Mesothelial cell of epicardium (in vitro differentiated cells): ENCODE data around the gene HYCC2. TPM values are rescaled to one million over a fixed set of nuclear protein-coding genes. Genes with fewer than 3 reads are reported as not detected.
"Not testable (repeated sequence)": the region's sequence is repeated elsewhere in the genome, so short reads cannot be mapped to it uniquely, and the experiment has no call there.

Experiments used
- DNase-seq, 2 experiments: peaks; one replicate each; pipeline ENCODE4 v3.0.0; 2021; ENCODE audit warnings: low spot score in 2 of 2; ENCODE audit not compliant: unreplicated experiment in 2 of 2
- H3K27ac Mint-ChIP-seq: 2 replicates; pipeline ENCODE4 v1.8.0; 2021; ENCODE audit warnings: mixed read lengths
- H3K27me3 Mint-ChIP-seq: 2 replicates; pipeline ENCODE4 v1.8.0; 2021; ENCODE audit warnings: low read depth, mixed read lengths
- H3K36me3 Mint-ChIP-seq: 2 replicates; pipeline ENCODE4 v1.8.0; 2021; ENCODE audit warnings: mixed read lengths
- H3K4me1 Mint-ChIP-seq: 2 replicates; pipeline ENCODE4 v1.8.0; 2021; ENCODE audit warnings: mixed read lengths
- H3K4me3 Mint-ChIP-seq: 2 replicates; pipeline ENCODE4 v1.8.0; 2021; ENCODE audit warnings: mild to moderate bottlenecking, moderate library complexity, mixed read lengths
- H3K9me3 Mint-ChIP-seq: 2 replicates; pipeline ENCODE4 v1.8.0; 2021; ENCODE audit warnings: mixed read lengths
- total RNA-seq: library from RNA; stranded (reverse); gene quantifications from 3 replicates; pipeline ENCODE4 v1.2.1, GENCODE V29; 2021
- TF ChIP-seq, protein P1 (sequence below): fragments of 200-600 bp; sonication (generic); IDR thresholded peaks from one replicate; pipeline ENCODE4 v1.5.0; 2021; ENCODE audit warnings: antibody characterized with exemption; ENCODE audit not compliant: unreplicated experiment

HYCC2 gene
- total RNA-seq, 1 donor from 2014 or later, result 20.3 TPM

DNA sequence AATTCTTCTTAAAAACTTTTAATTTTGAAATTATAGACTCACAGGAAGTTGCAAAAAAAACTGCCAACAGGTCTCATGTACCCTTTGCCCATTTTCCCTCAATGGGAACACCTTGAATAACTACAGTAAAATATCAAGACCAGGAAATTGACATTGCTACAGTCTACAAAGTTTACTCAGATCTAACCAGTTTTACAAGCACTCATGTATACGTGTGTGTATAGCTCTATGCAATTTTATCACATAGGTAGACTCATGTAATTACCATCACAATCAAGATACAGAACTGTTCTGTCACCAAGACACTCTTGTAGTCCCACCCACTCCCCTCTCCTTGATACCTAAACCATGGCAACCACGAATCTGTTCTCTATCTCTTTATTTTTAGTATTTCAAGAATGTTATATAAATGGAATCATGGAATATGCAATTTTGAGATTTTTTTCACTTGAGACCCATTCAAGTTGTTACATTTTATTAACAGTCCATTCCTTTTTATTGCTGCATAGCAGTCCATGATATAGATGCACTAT is 6.6 kb downstream of the HYCC2 start:
- H3K9me3 Mint-ChIP-seq, result no peaks in the 10 kb centered on the region
- TF ChIP-seq, protein P1, sequence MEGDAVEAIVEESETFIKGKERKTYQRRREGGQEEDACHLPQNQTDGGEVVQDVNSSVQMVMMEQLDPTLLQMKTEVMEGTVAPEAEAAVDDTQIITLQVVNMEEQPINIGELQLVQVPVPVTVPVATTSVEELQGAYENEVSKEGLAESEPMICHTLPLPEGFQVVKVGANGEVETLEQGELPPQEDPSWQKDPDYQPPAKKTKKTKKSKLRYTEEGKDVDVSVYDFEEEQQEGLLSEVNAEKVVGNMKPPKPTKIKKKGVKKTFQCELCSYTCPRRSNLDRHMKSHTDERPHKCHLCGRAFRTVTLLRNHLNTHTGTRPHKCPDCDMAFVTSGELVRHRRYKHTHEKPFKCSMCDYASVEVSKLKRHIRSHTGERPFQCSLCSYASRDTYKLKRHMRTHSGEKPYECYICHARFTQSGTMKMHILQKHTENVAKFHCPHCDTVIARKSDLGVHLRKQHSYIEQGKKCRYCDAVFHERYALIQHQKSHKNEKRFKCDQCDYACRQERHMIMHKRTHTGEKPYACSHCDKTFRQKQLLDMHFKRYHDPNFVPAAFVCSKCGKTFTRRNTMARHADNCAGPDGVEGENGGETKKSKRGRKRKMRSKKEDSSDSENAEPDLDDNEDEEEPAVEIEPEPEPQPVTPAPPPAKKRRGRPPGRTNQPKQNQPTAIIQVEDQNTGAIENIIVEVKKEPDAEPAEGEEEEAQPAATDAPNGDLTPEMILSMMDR, result no peak
- H3K36me3 Mint-ChIP-seq, result peaks cover 4% of the 10 kb centered on the region
- no peak overlapping the region for H3K4me3 Mint-ChIP-seq
- no peak for DNase-seq
- peaks cover 12% of the 10 kb centered on the region for H3K4me1 Mint-ChIP-seq
- no peaks in the 10 kb centered on the region for H3K27me3 Mint-ChIP-seq
- H3K27ac Mint-ChIP-seq, result no peak overlapping the region

DNA sequence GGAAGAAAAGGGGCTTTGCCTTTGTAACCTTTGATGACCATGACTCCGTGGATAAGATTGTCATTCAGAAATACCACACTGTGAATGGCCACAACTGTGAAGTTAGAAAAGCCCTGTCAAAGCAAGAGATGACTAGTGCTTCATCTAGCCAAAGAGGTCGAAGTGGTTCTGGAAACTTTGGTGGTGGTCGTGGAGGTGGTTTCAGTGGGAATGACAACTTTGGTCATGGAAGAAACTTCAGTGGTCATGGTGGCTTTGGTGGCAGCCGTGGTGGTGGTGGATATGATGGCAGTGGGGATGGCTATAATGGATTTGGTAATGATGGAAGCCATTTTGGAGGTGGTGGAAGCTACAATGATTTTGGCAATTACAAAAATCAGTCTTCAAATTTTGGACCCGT is 8.0 kb downstream of the HYCC2 start:
- H3K9me3 Mint-ChIP-seq, H3K27me3 Mint-ChIP-seq, H3K4me1 Mint-ChIP-seq, DNase-seq, H3K27ac Mint-ChIP-seq, H3K36me3 Mint-ChIP-seq, H3K4me3 Mint-ChIP-seq: not testable (repeated sequence)

DNA sequence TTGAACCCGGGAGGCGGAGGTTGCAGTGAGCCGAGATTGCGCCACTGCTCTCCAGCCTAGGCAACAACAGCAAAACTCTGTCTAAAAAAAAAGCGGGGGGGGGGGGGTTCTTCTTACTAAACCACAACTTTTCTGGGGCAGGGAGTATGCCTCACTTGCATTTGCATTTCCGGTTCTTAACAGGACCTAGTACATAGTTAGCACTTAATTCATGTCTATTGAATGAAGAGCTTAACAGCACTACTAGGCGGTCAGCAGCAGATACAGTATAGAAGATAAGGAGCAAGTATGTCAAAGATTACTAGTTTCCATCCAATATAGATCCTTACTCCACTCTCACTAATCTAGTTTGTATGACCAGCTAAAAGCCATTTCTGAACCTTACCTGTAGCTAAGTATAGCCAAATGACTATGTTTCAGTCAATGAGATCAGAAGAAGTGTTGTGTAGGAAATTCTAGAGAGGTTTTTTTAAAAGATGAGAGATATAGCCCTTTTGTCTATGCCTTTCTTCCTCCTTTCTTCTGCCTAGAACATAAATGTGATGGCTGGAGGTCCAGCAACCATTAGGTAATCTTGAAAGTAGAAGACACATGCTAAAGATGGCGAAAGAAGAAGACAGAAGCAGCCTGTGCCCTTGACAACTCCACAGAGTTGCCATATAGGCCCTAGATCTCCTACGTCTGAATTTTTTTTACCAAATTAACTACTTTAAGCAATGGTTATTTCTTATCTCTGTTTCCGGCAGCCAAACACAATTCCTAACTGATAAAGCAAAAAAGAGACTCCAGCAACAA is 11.3 kb downstream of the HYCC2 start:
- no peak for DNase-seq

DNA sequence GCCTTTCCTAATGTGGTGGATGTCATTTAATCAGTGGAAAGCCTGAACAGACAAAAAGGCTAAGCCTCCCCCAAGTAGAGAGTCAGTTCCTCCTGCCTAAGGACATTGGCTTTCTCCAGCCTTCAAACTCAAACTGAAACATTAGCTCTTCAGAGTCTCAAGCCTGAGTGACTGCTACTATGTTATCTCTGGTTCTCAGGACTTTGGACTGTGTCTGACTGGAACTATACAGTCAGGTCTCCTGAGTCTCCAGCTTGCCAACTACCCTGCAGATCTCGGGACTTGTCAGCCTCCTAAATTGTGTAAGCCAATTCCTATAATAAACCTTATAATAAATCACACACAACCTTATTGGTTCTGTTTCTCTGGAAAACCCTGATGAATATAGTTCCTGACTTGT is 12.6 kb downstream of the HYCC2 start:
- DNase-seq, result no peak
- Mint-ChIP-seq H3K4me3 (no peak overlapping the region), H3K9me3 (no peaks in the 10 kb centered on the region), H3K4me1 (peaks cover 13% of the 10 kb centered on the region), H3K27me3 (no peaks in the 10 kb centered on the region), H3K27ac (no peak overlapping the region), H3K36me3 (peaks cover 8% of the 10 kb centered on the region)
- TF ChIP-seq, protein P1, result no peak

More for the DNA sequence above, 11.3 kb downstream of the HYCC2 start:
- H3K4me1 Mint-ChIP-seq, result peaks cover 13% of the 10 kb centered on the region
- no peak overlapping the region for H3K4me3 Mint-ChIP-seq
- H3K9me3 Mint-ChIP-seq, result no peaks in the 10 kb centered on the region
- H3K27me3 Mint-ChIP-seq, result no peaks in the 10 kb centered on the region
- H3K27ac Mint-ChIP-seq, result no peak overlapping the region
- TF ChIP-seq, protein P1, result no peak
- H3K36me3 Mint-ChIP-seq, result peaks cover 8% of the 10 kb centered on the region

DNA sequence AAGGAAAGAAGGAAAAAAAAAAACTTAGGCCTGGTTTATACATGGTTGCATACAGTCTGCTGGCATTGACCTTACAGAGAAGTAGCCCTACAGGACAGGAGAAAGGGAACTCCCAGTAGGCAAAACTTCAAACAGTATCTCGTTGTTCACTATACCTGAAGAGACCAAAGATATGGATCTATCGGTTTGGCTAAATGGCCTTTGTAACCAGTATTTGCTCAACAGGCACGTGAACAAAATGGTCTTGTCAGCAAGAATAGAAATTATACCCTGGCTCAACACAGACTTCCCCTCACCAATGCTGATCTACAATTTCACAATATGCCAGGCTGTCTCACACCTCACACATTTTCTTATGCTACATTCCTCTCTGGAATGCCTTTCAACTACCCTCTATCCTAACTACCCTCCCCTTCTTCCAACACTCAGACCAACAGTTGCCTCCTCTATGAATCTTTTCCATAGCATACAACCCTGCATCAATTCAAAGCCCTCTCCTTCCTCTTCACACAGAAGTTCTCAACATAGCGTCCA is 13.7 kb downstream of the HYCC2 start:
- TF ChIP-seq, protein P1, result no peak
- Mint-ChIP-seq H3K27me3 (no peaks in the 10 kb centered on the region), H3K4me3 (no peak overlapping the region), H3K9me3 (no peaks in the 10 kb centered on the region), H3K4me1 (peaks cover 13% of the 10 kb centered on the region), H3K36me3 (peaks cover 13% of the 10 kb centered on the region), H3K27ac (peak overlapping the region; percentile 0)
- no peak for DNase-seq

DNA sequence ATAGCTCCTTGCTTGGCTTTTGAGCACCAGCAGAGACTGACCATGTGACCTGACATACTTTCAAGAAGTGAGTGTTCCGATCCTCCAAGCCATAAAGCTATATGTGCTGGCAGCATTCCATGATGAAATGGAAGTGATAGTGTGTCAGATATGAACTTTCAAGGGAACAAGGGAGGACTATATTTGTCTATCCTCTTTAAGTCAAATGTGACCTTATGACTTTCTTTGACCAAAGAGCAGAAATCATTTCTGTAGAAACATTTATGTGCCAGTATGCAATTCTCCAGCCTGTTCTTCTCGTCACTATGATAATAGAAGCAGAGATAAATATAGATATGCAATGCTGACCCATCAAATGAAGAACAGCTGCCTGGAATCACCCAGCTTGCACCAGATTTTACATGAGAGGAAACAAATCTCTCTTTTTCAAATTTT is 14.4 kb downstream of the HYCC2 start:
- no peaks in the 10 kb centered on the region for H3K27me3 Mint-ChIP-seq

More for the DNA sequence above, 14.4 kb downstream of the HYCC2 start:
- Mint-ChIP-seq H3K27ac (peak overlapping the region; percentile 17), H3K36me3 (peaks cover 16% of the 10 kb centered on the region), H3K4me3 (no peak overlapping the region), H3K9me3 (no peaks in the 10 kb centered on the region), H3K4me1 (peaks cover 13% of the 10 kb centered on the region)
- DNase-seq, result no peak
- TF ChIP-seq, protein P1, result no peak
